Mesenchymal stem cell (in vitro differentiated cells and primary cell): ENCODE measurements around the gene SNORC.

Experiments
- DNase-seq: peaks from one replicate; pipeline ENCODE4 v3.0.0-alpha.2; 2013
- H2AFZ ChIP-seq: one replicate; pipeline ENCODE4 v1.6.1; 2013; ENCODE audit warnings: low read depth, mild to moderate bottlenecking, control low read depth, inconsistent platforms, low read length, moderate library complexity
- H2AK5ac ChIP-seq: 2 replicates; pipeline ENCODE4 v1.6.1; 2013; ENCODE audit warnings: low read length, moderate library complexity, mild to moderate bottlenecking, inconsistent platforms; ENCODE audit not compliant: severe bottlenecking
- H2BK120ac ChIP-seq: one replicate; pipeline ENCODE4 v1.6.1; 2013; ENCODE audit warnings: low read depth, mild to moderate bottlenecking, inconsistent platforms, low read length, moderate library complexity
- H2BK12ac ChIP-seq, 2 experiments: one replicate each; pipeline ENCODE4 v1.6.1; 2013; ENCODE audit warnings: inconsistent platforms in 2 of 2, low read length in 2 of 2, mild to moderate bottlenecking in 2 of 2, moderate library complexity in 2 of 2, control low read depth in 1 of 2
- H2BK15ac ChIP-seq: one replicate; pipeline ENCODE4 v1.6.1; 2013; ENCODE audit warnings: mild to moderate bottlenecking, low read depth, inconsistent platforms; ENCODE audit not compliant: poor library complexity, severe bottlenecking
- H2BK5ac ChIP-seq: 2 replicates; pipeline ENCODE4 v1.6.1; 2013; ENCODE audit warnings: low read depth, mild to moderate bottlenecking, low read length, control low read depth, inconsistent platforms; ENCODE audit not compliant: poor library complexity, severe bottlenecking
- H3K14ac ChIP-seq, 2 experiments: one replicate each; pipeline ENCODE4 v1.6.1; 2013; ENCODE audit warnings: inconsistent platforms in 2 of 2, low read length in 2 of 2, control low read depth in 1 of 2, mild to moderate bottlenecking in 1 of 2, moderate library complexity in 1 of 2
- H3K18ac ChIP-seq, 2 experiments: one replicate each; pipeline ENCODE4 v1.6.1; 2013; ENCODE audit warnings: inconsistent platforms in 2 of 2, low read length in 2 of 2, control low read depth in 1 of 2, low read depth in 1 of 2, mild to moderate bottlenecking in 1 of 2
- H3K23ac ChIP-seq, 2 experiments: one replicate each; pipeline ENCODE4 v1.6.1; 2013; ENCODE audit warnings: inconsistent platforms in 2 of 2, low read length in 2 of 2, mild to moderate bottlenecking in 2 of 2, moderate library complexity in 2 of 2, control low read depth in 1 of 2
- H3K27ac ChIP-seq: 2 replicates; pipeline ENCODE4 v1.5.1; 2013; ENCODE audit warnings: mild to moderate bottlenecking, moderate library complexity, low read length, control low read depth, inconsistent platforms; ENCODE audit not compliant: poor library complexity, severe bottlenecking
- H3K27me3 ChIP-seq, 2 experiments: 2 replicates each; pipeline versions ENCODE4 v1.6.1 to v1.7.0; 2013; ENCODE audit warnings: low read length in 2 of 2, mild to moderate bottlenecking in 2 of 2, moderate library complexity in 2 of 2, control low read depth in 1 of 2, inconsistent platforms in 1 of 2; ENCODE audit not compliant: control insufficient read depth in 1 of 2, insufficient read depth in 1 of 2
- H3K36me3 ChIP-seq, 2 experiments: 2 replicates each; pipeline versions ENCODE4 v1.6.1 to v1.7.0; 2013; ENCODE audit warnings: low read length in 2 of 2, control low read depth in 1 of 2, inconsistent platforms in 1 of 2, low read depth in 1 of 2, mild to moderate bottlenecking in 1 of 2; ENCODE audit not compliant: insufficient read depth in 2 of 2, control insufficient read depth in 1 of 2
- H3K4ac ChIP-seq, 2 experiments: one replicate each; pipeline ENCODE4 v1.6.1; 2013; ENCODE audit warnings: inconsistent platforms in 2 of 2, low read length in 2 of 2, mild to moderate bottlenecking in 2 of 2, moderate library complexity in 2 of 2, control low read depth in 1 of 2, low read depth in 1 of 2
- H3K4me1 ChIP-seq: 2 replicates; pipeline ENCODE4 v1.6.1; 2013; ENCODE audit warnings: low read depth, low read length, control low read depth; ENCODE audit not compliant: control insufficient read depth, insufficient read depth
- H3K4me2 ChIP-seq: 2 replicates; pipeline ENCODE4 v1.6.1; 2013; ENCODE audit warnings: low read length, mild to moderate bottlenecking, inconsistent platforms; ENCODE audit not compliant: poor library complexity, severe bottlenecking
- H3K4me3 ChIP-seq, 2 experiments: 2 replicates each; pipeline versions ENCODE4 v1.5.1 to v1.7.0; 2013; ENCODE audit warnings: low read length in 2 of 2, mild to moderate bottlenecking in 2 of 2, control low read depth in 1 of 2, low read depth in 1 of 2; ENCODE audit not compliant: insufficient read depth in 1 of 2
- H3K79me1 ChIP-seq: replicated peaks from 2 replicates; pipeline ENCODE4 v1.6.1; 2013; ENCODE audit warnings: mild to moderate bottlenecking, control low read depth, low read length, inconsistent platforms; ENCODE audit not compliant: poor library complexity, severe bottlenecking
- H3K9ac ChIP-seq: 2 replicates; pipeline ENCODE4 v1.7.0; 2013; ENCODE audit warnings: mild to moderate bottlenecking, low read length, moderate library complexity
- H3K9me3 ChIP-seq: 2 replicates; pipeline ENCODE4 v1.7.0; 2013; ENCODE audit warnings: mild to moderate bottlenecking, low read length; ENCODE audit not compliant: control insufficient read depth
- H4K8ac ChIP-seq: one replicate; pipeline ENCODE4 v1.6.1; 2013; ENCODE audit warnings: inconsistent platforms, mild to moderate bottlenecking, low read length, moderate library complexity
- H4K91ac ChIP-seq: one replicate; pipeline ENCODE4 v1.6.1; 2013; ENCODE audit warnings: mild to moderate bottlenecking, low read length, inconsistent platforms
- WGBS: methylation state at CpG from one replicate; pipeline ENCODE4 v1.1.7; 2013; ENCODE audit warnings: mixed read lengths; 5-methylcytosine and 5-hydroxymethylcytosine counted together

Gene SNORC

GRCh38 chr2:232893834-232894233, 23.8 kb downstream of the SNORC start:
- H3K4me1 ChIP-seq = peaks cover 13% of the 10 kb centered on the region
- no peak overlapping the region for H2BK15ac ChIP-seq
- H3K79me1 ChIP-seq = no peaks in the 10 kb centered on the region
- no peak overlapping the region for H3K27ac ChIP-seq
- H2AFZ ChIP-seq = no peak overlapping the region
- H3K14ac ChIP-seq = no peak overlapping the region
- H3K4me3 ChIP-seq = no peak overlapping the region
- WGBS = 90% methylated on average over 6 of the region's 8 CpGs
- H4K8ac ChIP-seq = no peak overlapping the region
- peaks cover 0 to 22% of the 10 kb centered on the region in 2 experiments for H3K27me3 ChIP-seq
- H3K18ac ChIP-seq = no peak overlapping the region
- H2AK5ac ChIP-seq = no peak overlapping the region
- H3K4ac ChIP-seq = no peak overlapping the region
- H3K9me3 ChIP-seq = no peaks in the 10 kb centered on the region
- no peak overlapping the region for H3K9ac ChIP-seq
- no peak overlapping the region for H4K91ac ChIP-seq
- no peaks in the 10 kb centered on the region for H3K36me3 ChIP-seq
- H2BK120ac ChIP-seq = no peak overlapping the region
- no peak overlapping the region for H2BK12ac ChIP-seq
- DNase-seq = no peak
- no peak overlapping the region for H2BK5ac ChIP-seq
- no peak overlapping the region for H3K4me2 ChIP-seq
- H3K23ac ChIP-seq = no peak overlapping the region

GRCh38 chr2:232894251-232894650, 24.2 kb downstream of the SNORC start:
- H3K27me3 ChIP-seq = peaks cover 0 to 22% of the 10 kb centered on the region in 2 experiments
- no peak overlapping the region for H2BK120ac ChIP-seq
- H2AK5ac ChIP-seq = no peak overlapping the region
- H3K79me1 ChIP-seq = no peaks in the 10 kb centered on the region
- H3K4ac ChIP-seq = no peak overlapping the region
- H3K23ac ChIP-seq = no peak overlapping the region
- H3K9ac ChIP-seq = no peak overlapping the region
- no peak overlapping the region for H3K27ac ChIP-seq
- no peak overlapping the region for H3K4me2 ChIP-seq
- no peak overlapping the region for H2AFZ ChIP-seq
- no peak overlapping the region for H4K91ac ChIP-seq
- no peak overlapping the region for H4K8ac ChIP-seq
- H3K18ac ChIP-seq = no peak overlapping the region
- DNase-seq = no peak
- H2BK12ac ChIP-seq = no peak overlapping the region
- no peak overlapping the region for H3K4me3 ChIP-seq
- 91% methylated on average over 6 of the region's 9 CpGs for WGBS
- no peaks in the 10 kb centered on the region for H3K36me3 ChIP-seq
- peaks cover 13% of the 10 kb centered on the region for H3K4me1 ChIP-seq
- no peaks in the 10 kb centered on the region for H3K9me3 ChIP-seq
- H2BK15ac ChIP-seq = no peak overlapping the region
- no peak overlapping the region for H2BK5ac ChIP-seq
- no peak overlapping the region for H3K14ac ChIP-seq

- H3K27ac ChIP-seq = no peak overlapping the region
- H2BK120ac ChIP-seq = no peak overlapping the region
- no peak overlapping the region for H2AK5ac ChIP-seq
- no peak overlapping the region for H2AFZ ChIP-seq
- no peak overlapping the region for H3K23ac ChIP-seq
- H3K4me3 ChIP-seq = no peak overlapping the region
- no peak overlapping the region for H2BK12ac ChIP-seq
- 94% methylated on average over 19 of the region's 19 CpGs for WGBS
- H3K9me3 ChIP-seq = no peaks in the 10 kb centered on the region
- DNase-seq = no peak
- no peak overlapping the region for H4K91ac ChIP-seq
- H3K14ac ChIP-seq = no peak overlapping the region
- no peak overlapping the region for H2BK15ac ChIP-seq
- H3K4me1 ChIP-seq = peaks cover 13% of the 10 kb centered on the region
- H2BK5ac ChIP-seq = no peak overlapping the region
- peaks cover 0 to 19% of the 10 kb centered on the region in 2 experiments for H3K27me3 ChIP-seq
- no peak overlapping the region for H3K9ac ChIP-seq
- no peak overlapping the region for H3K4me2 ChIP-seq
- no peaks in the 10 kb centered on the region for H3K36me3 ChIP-seq
- H4K8ac ChIP-seq = no peak overlapping the region
- no peaks in the 10 kb centered on the region for H3K79me1 ChIP-seq
- H3K4ac ChIP-seq = no peak overlapping the region
- no peak overlapping the region for H3K18ac ChIP-seq
Measured at GRCh38 chr2:232894746-232895145, 24.7 kb downstream of the SNORC start.

- Histone ChIP-seq H2BK5ac (no peak overlapping the region), H3K9me3 (no peaks in the 10 kb centered on the region), H4K8ac (no peak overlapping the region), H2BK12ac (no peak overlapping the region), H4K91ac (no peak overlapping the region), H3K4me1 (peaks cover 7% of the 10 kb centered on the region), H2AK5ac (no peak overlapping the region), H2AFZ (no peak overlapping the region), H2BK120ac (no peak overlapping the region), H3K23ac (no peak overlapping the region), H3K4me2 (no peak overlapping the region), H3K14ac (no peak overlapping the region), H3K79me1 (no peaks in the 10 kb centered on the region), H3K36me3 (no peaks in the 10 kb centered on the region), H3K4me3 (no peak overlapping the region), H3K18ac (no peak overlapping the region), H3K27ac (no peak overlapping the region), H3K27me3 (peaks cover 0 to 7% of the 10 kb centered on the region in 2 experiments), H3K9ac (no peak overlapping the region), H3K4ac (no peak overlapping the region), H2BK15ac (no peak overlapping the region)
- no peak for DNase-seq
Measured at GRCh38 chr2:232896111-232896510, 26.0 kb downstream of the SNORC start.
